ENCODE results near the gene PPP1R3G. TPM values are rescaled to one million over a fixed set of nuclear protein-coding genes. Genes with fewer than 3 reads are reported as not detected.

Gene PPP1R3G
- polyA plus RNA-seq, 1 donor (not counting 4 experiments of a cell fraction or from before 2014, with no cell fraction given) = 0.01 TPM

- no peaks in the 10 kb centered on the region for H3K9me3 ChIP-seq (ENCODE audit: control insufficient read depth, low read depth, low read length)
- H3K4me2 ChIP-seq (ENCODE audit: control insufficient read depth, extremely low read depth, insufficient read depth, low read depth, low read length) = no peak overlapping the region
- no peak overlapping the region for H3K27ac ChIP-seq (ENCODE audit: control insufficient read depth, insufficient read depth, low read length)
- no peak for TF ChIP-seq EZH2 (IDR thresholded peaks at IDR 0.05; ENCODE audit: low read length)
- TF ChIP-seq, protein P1, sequence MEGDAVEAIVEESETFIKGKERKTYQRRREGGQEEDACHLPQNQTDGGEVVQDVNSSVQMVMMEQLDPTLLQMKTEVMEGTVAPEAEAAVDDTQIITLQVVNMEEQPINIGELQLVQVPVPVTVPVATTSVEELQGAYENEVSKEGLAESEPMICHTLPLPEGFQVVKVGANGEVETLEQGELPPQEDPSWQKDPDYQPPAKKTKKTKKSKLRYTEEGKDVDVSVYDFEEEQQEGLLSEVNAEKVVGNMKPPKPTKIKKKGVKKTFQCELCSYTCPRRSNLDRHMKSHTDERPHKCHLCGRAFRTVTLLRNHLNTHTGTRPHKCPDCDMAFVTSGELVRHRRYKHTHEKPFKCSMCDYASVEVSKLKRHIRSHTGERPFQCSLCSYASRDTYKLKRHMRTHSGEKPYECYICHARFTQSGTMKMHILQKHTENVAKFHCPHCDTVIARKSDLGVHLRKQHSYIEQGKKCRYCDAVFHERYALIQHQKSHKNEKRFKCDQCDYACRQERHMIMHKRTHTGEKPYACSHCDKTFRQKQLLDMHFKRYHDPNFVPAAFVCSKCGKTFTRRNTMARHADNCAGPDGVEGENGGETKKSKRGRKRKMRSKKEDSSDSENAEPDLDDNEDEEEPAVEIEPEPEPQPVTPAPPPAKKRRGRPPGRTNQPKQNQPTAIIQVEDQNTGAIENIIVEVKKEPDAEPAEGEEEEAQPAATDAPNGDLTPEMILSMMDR (optimal IDR thresholded peaks at IDR 0.05 in 1 of 3, IDR thresholded peaks at IDR 0.05 in 1 of 3, conservative IDR thresholded peaks at IDR 0.05 in 1 of 3; ENCODE audit: extremely low read depth in 1 of 3, insufficient read depth in 2 of 3, low read length in 3 of 3) = no peak
- peaks cover 21% of the 10 kb centered on the region for H3K4me1 ChIP-seq (ENCODE audit: control insufficient read depth, extremely low read depth, insufficient read depth, low read length)
- H3K79me2 ChIP-seq (ENCODE audit: control insufficient read depth, insufficient read depth, low read length) = no peaks in the 10 kb centered on the region
- no peak overlapping the region for H2AFZ ChIP-seq (ENCODE audit: control insufficient read depth, low read length)
- H3K36me3 ChIP-seq (ENCODE audit: control insufficient read depth in 2 of 2, extremely low read depth in 1 of 2, insufficient read depth in 2 of 2, low read length in 2 of 2) = no peaks in the 10 kb centered on the region
- FAIRE-seq (no peak), DNase-seq (ENCODE audit: low read depth, low spot score) (no peak)
- dilution Hi-C loops (cut with MboI; ENCODE audit: extremely low pct_ligation_motif_present, low sequenced_read_pairs) = no loop called here
- no peak overlapping the region for H3K4me3 ChIP-seq (ENCODE audit: control insufficient read depth in 2 of 3, extremely low read depth in 1 of 3, insufficient read depth in 2 of 3, low read depth in 1 of 3, low read length in 3 of 3)
- no peaks in the 10 kb centered on the region for H3K27me3 ChIP-seq (ENCODE audit: control insufficient read depth, extremely low read depth, insufficient read depth, low read length)
- no peak overlapping the region for H3K9ac ChIP-seq (ENCODE audit: control insufficient read depth, extremely low read depth, insufficient read depth, low read length)
- no peaks in the 10 kb centered on the region for H3K9me1 ChIP-seq (ENCODE audit: control insufficient read depth, extremely low read depth, insufficient read depth, low read length)
- no peaks in the 10 kb centered on the region for H4K20me1 ChIP-seq (ENCODE audit: control insufficient read depth, extremely low read depth, insufficient read depth, low read length)
These were observed 36.8 kb downstream of the PPP1R3G start for GRCh38 chr6:5121956-5122355.

DNA sequence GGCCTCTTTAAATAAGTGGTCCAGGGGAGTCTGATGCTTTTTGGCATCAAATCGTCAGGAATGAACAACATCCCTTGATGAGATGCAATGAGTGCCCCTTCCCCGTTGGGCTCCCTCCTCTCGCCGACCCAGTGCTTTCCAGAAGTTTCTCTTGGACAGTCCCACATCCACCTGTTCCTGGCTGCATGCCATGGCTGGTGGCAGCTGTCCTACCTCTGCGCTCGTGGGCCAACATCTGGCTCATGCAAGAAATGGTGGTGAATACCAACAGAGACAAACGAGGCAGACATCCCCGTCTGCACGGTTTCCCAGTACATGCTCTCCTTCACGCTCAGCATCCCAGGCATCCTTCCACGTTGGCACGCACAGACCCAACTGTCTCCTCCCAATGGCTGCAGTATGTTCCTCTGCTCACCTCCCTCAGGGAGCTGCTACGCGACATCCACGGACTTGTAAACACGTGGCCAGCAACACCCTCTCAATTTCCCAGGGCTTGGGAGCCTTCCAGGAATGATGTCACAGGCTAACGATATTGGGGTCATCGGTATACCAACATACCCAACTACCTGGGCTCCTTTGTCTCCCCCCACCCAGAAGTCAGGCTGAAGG is 37.5 kb downstream of the PPP1R3G start:
- no peaks in the 10 kb centered on the region for H3K9me1 ChIP-seq (ENCODE audit: control insufficient read depth, extremely low read depth, insufficient read depth, low read length)
- no peaks in the 10 kb centered on the region for H3K79me2 ChIP-seq (ENCODE audit: control insufficient read depth, insufficient read depth, low read length)
- H3K4me3 ChIP-seq (ENCODE audit: control insufficient read depth in 2 of 3, extremely low read depth in 1 of 3, insufficient read depth in 2 of 3, low read depth in 1 of 3, low read length in 3 of 3) = no peak overlapping the region
- H3K4me2 ChIP-seq (ENCODE audit: control insufficient read depth, extremely low read depth, insufficient read depth, low read depth, low read length) = no peak overlapping the region
- TF ChIP-seq, protein P1 (optimal IDR thresholded peaks at IDR 0.05 in 1 of 3, IDR thresholded peaks at IDR 0.05 in 1 of 3, conservative IDR thresholded peaks at IDR 0.05 in 1 of 3; ENCODE audit: extremely low read depth in 1 of 3, insufficient read depth in 2 of 3, low read length in 3 of 3) = no peak
- no peak for TF ChIP-seq EZH2 (IDR thresholded peaks at IDR 0.05; ENCODE audit: low read length)
- dilution Hi-C loops (cut with MboI; ENCODE audit: extremely low pct_ligation_motif_present, low sequenced_read_pairs) = no loop called here
- no peaks in the 10 kb centered on the region for H3K9me3 ChIP-seq (ENCODE audit: control insufficient read depth, low read depth, low read length)
- DNase-seq (ENCODE audit: low read depth, low spot score) (no peak), FAIRE-seq (no peak)
- H3K27me3 ChIP-seq (ENCODE audit: control insufficient read depth, extremely low read depth, insufficient read depth, low read length) = no peaks in the 10 kb centered on the region
- no peaks in the 10 kb centered on the region for H3K36me3 ChIP-seq (ENCODE audit: control insufficient read depth in 2 of 2, extremely low read depth in 1 of 2, insufficient read depth in 2 of 2, low read length in 2 of 2)
- no peak overlapping the region for H3K9ac ChIP-seq (ENCODE audit: control insufficient read depth, extremely low read depth, insufficient read depth, low read length)
- no peaks in the 10 kb centered on the region for H4K20me1 ChIP-seq (ENCODE audit: control insufficient read depth, extremely low read depth, insufficient read depth, low read length)
- H3K27ac ChIP-seq (ENCODE audit: control insufficient read depth, insufficient read depth, low read length) = no peak overlapping the region
- peaks cover 18% of the 10 kb centered on the region for H3K4me1 ChIP-seq (ENCODE audit: control insufficient read depth, extremely low read depth, insufficient read depth, low read length)
- no peak overlapping the region for H2AFZ ChIP-seq (ENCODE audit: control insufficient read depth, low read length)

Data from keratinocyte (primary cell).